Hair follicle dermal papilla cell (primary cell): ENCODE data around the gene SGCG. TPM values are rescaled to one million over a fixed set of nuclear protein-coding genes. Genes with fewer than 3 reads are reported as not detected.

ENCODE experiments used
- small RNA-seq: library from RNA; depleted of rRNA; stranded (forward); fragments of <200 nt; gene quantifications from one replicate; pipeline ENCODE3, GENCODE V24; 2012
- total RNA-seq: library from RNA; depleted of rRNA; stranded (reverse); fragments of >200 nt; gene quantifications from 2 replicates; pipeline ENCODE4 v1.2.3, GENCODE V29; 2012

The SGCG gene
- 0.32 and 0.36 TPM in 2 replicates for total RNA-seq

DNA sequence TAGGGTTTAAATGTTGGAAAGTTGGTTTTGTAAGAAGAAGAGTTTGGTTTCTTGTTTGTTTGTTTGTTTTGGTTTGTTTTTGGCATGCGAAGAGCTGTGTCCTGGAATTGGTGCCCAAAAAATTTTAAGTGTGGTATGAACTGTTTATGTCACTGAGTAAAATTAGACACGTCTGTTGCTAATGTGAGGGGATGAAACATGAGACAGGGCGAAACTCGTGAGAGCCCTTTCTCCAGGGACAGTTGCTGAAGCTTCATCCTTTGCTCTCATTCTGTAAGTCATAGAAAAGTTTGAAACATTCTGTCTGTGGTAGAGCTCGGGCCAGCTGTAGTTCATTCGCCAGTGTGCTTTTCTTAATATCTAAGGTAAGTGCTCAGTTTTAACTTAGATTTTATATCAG, at the start of gene SGCG:
TSS of gene SGCG (plus strand) at position 269 of the 400 bp plus-strand sequence. CDS start 22,716 bp downstream, outside the sequence.

Small RNA genes lying within 50 kb of the gene (small RNA-seq; reads per million reads assigned to genes)
- gene RNU6-58P (not detected), gene RNY3P4 (not detected)
